ENCODE measurements around the gene ZNF83. TPM values are rescaled to one million over a fixed set of nuclear protein-coding genes. Genes with fewer than 3 reads are reported as not detected.

Gene ZNF83
- total RNA-seq, 1 experiment from 2014 or later = 34.1 TPM

- Mint-ChIP-seq H3K27ac (no peak overlapping the region), H3K36me3 (peaks cover 3% of the 10 kb centered on the region; the same call in 1 of the 2 replicates), H3K4me3 (no peak overlapping the region), H3K4me1 (no peaks in the 10 kb centered on the region), H3K9me3 (no peaks in the 10 kb centered on the region), H3K27me3 (ENCODE audit: low read depth) (no peaks in the 10 kb centered on the region)
- DNase-seq (ENCODE audit: low spot score) = no peak
- ATAC-seq = no peak
- TF ChIP-seq E2F1 (CRISPR knock-in tag; IDR thresholded peaks at IDR 0.05) (no peak), MLX (CRISPR knock-in tag; IDR thresholded peaks at IDR 0.05) (no peak), JUN (CRISPR knock-in tag; IDR thresholded peaks at IDR 0.05) (no peak)
- ChIA-PET POLR2A (no interaction called here), CTCF (interaction anchor here (1.4 kb wide), 1 partner anchor 13 kb away, joined by 3 read pairs; no protein-coding TSS in a partner anchor)
Measured at GRCh38 chr19:52646571-52647217, 8.5 kb upstream of the ZNF83 start.

- 0 out of 2 replicates have a peak, but pooled peaks cover 3% of the 10 kb centered on the region for H3K9me3 Mint-ChIP-seq
- H3K36me3 Mint-ChIP-seq = no peaks in the 10 kb centered on the region
- H3K4me3 Mint-ChIP-seq = no peak overlapping the region
- peaks cover 12% of the 10 kb centered on the region for H3K4me1 Mint-ChIP-seq
- TF ChIP-seq TCF7 (CRISPR knock-in tag; IDR thresholded peaks at IDR 0.05; ENCODE audit: low read depth) (no peak), E2F4 (CRISPR knock-in tag; IDR thresholded peaks at IDR 0.05; ENCODE audit: borderline replicate concordance, low read depth) (no peak), ZNF512 (CRISPR knock-in tag; IDR thresholded peaks at IDR 0.05; ENCODE audit: borderline replicate concordance) (no peak)
- DNase-seq (ENCODE audit: low spot score) (peak; percentile 86), ATAC-seq (peak; percentile 69)
- ChIA-PET POLR2A (no interaction called here), CTCF (interaction anchor here (1.0 to 1.2 kb wide), 2 partner anchors 18 to 59 kb away, joined by 3 read pairs; no protein-coding TSS in a partner anchor)
- peaks cover 23% of the 10 kb centered on the region for H3K27me3 Mint-ChIP-seq (ENCODE audit: low read depth)
- no peak overlapping the region for H3K27ac Mint-ChIP-seq
Measured at GRCh38 chr19:52640916-52641315, 2.8 kb upstream of the ZNF83 start.

- ChIA-PET POLR2A (no interaction called here), CTCF (interaction anchor here (1.2 kb wide), 1 partner anchor 289 kb away, joined by 3 read pairs; no protein-coding TSS in a partner anchor)
- no peak for ATAC-seq
- H3K27ac Mint-ChIP-seq = no peak overlapping the region; the same call in 1 of the 2 replicates
- 0 out of 2 replicates have a peak, but pooled peaks cover 3% of the 10 kb centered on the region for H3K9me3 Mint-ChIP-seq
- no peak for DNase-seq (ENCODE audit: low spot score)
- no peaks in the 10 kb centered on the region for H3K36me3 Mint-ChIP-seq
- no peak overlapping the region for H3K4me3 Mint-ChIP-seq
- H3K4me1 Mint-ChIP-seq = peaks cover 12% of the 10 kb centered on the region
- peaks cover 23% of the 10 kb centered on the region for H3K27me3 Mint-ChIP-seq (ENCODE audit: low read depth)
- no peak for TF ChIP-seq FOXP1 (CRISPR knock-in tag; IDR thresholded peaks at IDR 0.05; ENCODE audit: borderline replicate concordance)
- TF ChIP-seq MAX (CRISPR knock-in tag; IDR thresholded peaks at IDR 0.05) = no peak
- TF ChIP-seq ZBTB21 (CRISPR knock-in tag; IDR thresholded peaks at IDR 0.05; ENCODE audit: borderline replicate concordance) = no peak
- no peak for TF ChIP-seq RORB (CRISPR knock-in tag; IDR thresholded peaks at IDR 0.05)
- no peak for TF ChIP-seq HMGXB4 (CRISPR knock-in tag; IDR thresholded peaks at IDR 0.05)
- no peak for TF ChIP-seq ZNF532 (CRISPR knock-in tag; IDR thresholded peaks at IDR 0.05; ENCODE audit: borderline replicate concordance)
- no peak for TF ChIP-seq FOXJ3 (CRISPR knock-in tag; IDR thresholded peaks at IDR 0.05; ENCODE audit: borderline replicate concordance)
- TF ChIP-seq SMAD3 (CRISPR knock-in tag; IDR thresholded peaks at IDR 0.05; ENCODE audit: borderline replicate concordance) = no peak
- TF ChIP-seq ZNF281 (CRISPR knock-in tag; IDR thresholded peaks at IDR 0.05) = no peak
- TF ChIP-seq SMAD4 (CRISPR knock-in tag; IDR thresholded peaks at IDR 0.05) = no peak
Measured at GRCh38 chr19:52639996-52640395, 1.8 kb upstream of the ZNF83 start.
